ENCODE data around the gene LDLR.
A peak's percentile ranks its signal among the peaks of the same experiment; 100 is the strongest.
"Not testable (repeated sequence)": the region's sequence is repeated elsewhere in the genome, so short reads cannot be mapped to it uniquely, and the experiment has no call there.

Gene LDLR

DNA sequence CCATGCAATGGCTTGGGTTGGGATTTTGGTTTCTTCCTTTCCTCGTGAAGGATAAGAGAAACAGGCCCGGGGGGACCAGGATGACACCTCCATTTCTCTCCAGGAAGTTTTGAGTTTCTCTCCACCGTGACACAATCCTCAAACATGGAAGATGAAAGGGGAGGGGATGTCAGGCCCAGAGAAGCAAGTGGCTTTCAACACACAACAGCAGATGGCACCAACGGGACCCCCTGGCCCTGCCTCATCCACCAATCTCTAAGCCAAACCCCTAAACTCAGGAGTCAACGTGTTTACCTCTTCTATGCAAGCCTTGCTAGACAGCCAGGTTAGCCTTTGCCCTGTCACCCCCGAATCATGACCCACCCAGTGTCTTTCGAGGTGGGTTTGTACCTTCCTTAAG lies 42.2 kb downstream of the LDLR start:
- no peak for DNase-seq (ENCODE audit: low read depth)
- no peak overlapping the region for H3K4me3 ChIP-seq (ENCODE audit: low read length)
- TF ChIP-seq, protein P1, sequence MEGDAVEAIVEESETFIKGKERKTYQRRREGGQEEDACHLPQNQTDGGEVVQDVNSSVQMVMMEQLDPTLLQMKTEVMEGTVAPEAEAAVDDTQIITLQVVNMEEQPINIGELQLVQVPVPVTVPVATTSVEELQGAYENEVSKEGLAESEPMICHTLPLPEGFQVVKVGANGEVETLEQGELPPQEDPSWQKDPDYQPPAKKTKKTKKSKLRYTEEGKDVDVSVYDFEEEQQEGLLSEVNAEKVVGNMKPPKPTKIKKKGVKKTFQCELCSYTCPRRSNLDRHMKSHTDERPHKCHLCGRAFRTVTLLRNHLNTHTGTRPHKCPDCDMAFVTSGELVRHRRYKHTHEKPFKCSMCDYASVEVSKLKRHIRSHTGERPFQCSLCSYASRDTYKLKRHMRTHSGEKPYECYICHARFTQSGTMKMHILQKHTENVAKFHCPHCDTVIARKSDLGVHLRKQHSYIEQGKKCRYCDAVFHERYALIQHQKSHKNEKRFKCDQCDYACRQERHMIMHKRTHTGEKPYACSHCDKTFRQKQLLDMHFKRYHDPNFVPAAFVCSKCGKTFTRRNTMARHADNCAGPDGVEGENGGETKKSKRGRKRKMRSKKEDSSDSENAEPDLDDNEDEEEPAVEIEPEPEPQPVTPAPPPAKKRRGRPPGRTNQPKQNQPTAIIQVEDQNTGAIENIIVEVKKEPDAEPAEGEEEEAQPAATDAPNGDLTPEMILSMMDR (conservative IDR thresholded peaks at IDR 0.05; ENCODE audit: low read depth, low read length), result no peak

DNA sequence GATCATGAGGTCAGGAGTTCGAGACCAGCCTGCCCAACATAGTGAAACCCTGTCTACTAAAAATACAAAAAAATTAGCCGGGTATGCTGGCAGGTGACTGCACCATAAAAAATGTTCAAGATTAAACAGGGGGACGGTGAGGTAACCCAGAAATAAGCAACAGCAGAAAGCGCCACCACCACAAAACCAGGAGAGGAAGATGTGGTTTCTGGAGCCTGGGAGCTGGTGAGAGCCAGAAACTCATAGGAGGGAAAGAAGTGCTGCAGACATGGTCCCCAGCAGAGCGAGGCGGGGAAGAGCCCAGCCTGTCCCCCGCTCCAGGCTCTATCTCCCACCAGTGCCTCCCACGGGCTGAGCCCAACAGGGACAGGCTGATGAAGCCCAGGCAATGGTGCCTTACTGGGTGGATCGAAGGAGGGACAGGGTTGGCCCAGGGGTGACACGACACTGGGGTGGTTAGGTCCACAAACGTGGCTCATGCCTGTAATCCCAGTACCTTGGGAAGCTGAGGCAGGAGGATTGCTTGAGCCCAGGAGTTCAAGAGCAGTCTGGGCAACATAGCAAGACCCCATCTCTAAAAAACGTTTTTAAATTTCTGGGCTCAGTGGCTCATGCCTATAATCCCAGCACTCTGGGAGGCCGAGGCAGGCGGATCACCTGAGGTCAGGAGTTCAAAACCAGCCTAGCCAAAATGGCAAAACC lies 47.3 kb downstream of the LDLR start:
- TF ChIP-seq, protein P1 (conservative IDR thresholded peaks at IDR 0.05; ENCODE audit: low read depth, low read length), result no peak
- H3K4me3 ChIP-seq (ENCODE audit: low read length), result no peak overlapping the region
- no peak for DNase-seq (ENCODE audit: low read depth)

DNA sequence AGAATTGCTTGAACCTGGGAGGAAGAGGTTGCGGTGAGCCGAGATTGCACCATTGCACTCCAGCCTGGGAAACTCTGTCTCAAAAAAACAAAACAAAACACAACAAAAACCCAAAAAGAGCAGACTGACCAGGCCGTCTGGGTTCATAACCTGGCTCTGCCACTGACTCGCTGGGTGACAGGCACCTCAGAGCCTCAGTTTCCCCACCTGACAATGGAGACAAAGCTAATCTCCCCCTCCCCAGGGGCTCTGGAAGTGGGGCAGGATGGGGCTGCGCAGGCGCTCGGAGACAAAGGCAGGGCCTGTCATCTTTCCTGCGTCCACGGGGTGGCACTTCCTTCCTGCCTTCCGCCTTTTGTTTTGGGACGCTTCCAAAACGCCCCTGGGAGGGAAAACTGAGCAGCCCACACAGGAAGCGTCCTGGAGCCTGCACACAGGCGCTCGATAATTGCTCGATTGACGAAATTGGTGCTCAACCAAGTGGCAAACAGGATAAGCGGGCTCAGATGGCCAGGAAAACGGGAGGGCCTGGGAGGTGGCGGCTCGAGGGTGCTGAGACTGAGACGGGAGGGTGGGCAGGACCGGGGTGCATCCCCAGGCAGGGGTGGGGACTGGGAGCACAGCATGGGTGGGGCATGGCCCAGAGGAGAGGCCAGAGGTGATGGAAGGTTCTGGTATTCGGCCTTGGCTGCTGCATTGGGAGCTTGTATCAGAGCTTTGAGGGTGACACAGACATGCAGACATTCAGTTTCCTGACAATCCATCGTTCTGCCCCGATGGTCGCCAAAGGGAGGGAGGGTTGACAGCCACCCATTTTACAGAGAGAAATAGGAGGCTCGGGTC lies 48.5 kb downstream of the LDLR start:
- TF ChIP-seq, protein P1 (conservative IDR thresholded peaks at IDR 0.05; ENCODE audit: low read depth, low read length), result peak; percentile 83
- peak overlapping the region; percentile 23 for H3K4me3 ChIP-seq (ENCODE audit: low read length)
- peak; percentile 83 for DNase-seq (ENCODE audit: low read depth)

DNA sequence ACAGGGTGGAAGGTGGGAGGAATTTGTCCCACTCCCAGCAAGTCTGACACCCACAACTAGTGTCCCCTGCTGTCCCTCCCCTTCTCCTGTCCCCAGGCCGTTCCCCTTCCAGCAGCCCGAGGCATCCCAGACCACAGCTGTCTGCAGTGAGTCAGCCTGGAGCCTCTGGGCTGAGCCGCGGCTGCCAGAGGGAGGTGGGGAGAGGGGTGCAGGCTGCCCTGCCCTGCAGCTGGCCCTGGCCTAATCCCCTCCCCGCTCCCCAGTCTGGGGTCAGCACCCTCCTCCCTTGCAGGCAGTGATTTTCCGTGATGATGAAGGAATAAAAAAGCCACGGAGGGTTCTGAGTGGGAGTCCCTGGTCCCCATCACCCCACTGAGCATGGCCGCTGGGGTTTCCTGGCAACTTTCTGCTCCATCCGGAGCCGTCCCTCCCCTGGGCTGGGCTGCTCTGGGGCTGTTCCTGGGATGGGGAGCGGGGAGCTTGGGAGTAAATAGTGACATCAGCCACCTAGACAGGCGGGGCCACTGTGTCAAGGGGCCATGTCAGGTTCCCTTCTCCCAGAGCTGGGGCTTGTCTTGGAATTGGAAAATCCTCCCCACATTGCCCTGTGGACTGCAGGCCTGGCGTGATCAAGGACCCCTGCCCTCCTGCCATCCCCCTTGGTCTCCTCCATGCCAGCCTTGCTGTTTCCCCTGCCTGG lies 49.5 kb downstream of the LDLR start:
- TF ChIP-seq, protein P1 (conservative IDR thresholded peaks at IDR 0.05; ENCODE audit: low read depth, low read length), result no peak
- H3K4me3 ChIP-seq (ENCODE audit: low read length), result no peak overlapping the region
- DNase-seq (ENCODE audit: low read depth), result no peak

DNA sequence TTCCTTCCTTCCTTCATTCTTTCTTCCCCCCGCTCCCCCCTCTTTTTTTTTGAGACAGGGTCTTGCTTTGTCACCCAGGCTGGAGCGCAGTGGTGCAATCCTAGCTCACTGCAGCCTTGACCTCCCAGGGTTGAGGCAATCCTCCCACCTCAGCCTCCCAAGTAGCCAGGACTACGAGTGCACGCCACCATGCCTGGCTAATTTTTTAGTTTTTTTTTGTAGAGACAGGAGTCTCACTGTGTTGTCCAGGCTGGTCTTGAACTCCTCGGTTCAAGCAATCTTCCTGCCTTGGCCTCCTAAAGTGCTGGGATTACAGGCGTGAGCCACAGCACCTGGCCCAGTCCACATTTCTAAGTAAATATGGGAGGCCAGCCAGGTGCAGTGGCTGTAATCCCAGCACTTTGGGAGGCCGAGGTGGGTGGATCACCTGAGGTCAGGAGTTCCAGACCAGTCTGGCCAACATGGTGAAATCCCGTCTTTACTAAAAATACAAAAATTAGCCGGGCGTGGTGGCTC lies 50.8 kb downstream of the LDLR start:
- not testable (repeated sequence) for DNase-seq (ENCODE audit: low read depth)

DNA sequence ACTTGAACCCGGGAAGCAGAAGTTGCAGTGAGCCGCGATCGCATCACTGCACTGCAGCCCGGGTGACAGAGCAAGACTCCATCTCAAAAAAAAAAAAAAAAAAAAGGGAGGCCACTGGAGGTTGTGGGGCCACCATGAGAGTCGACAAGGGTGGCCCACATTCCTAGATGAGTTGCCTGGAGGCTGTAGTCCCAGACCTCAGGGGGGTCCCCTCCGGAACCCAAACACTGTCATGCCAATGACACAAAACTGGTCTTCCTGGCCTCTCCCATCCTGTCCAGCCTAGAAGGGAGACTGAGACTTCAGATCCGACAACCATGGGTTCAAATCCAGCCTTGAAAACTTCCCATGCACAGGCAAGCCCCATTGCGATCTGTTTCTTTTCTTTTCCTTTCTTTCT lies 51.6 kb downstream of the LDLR start:
- H3K4me3 ChIP-seq (ENCODE audit: low read length), result no peak overlapping the region
- TF ChIP-seq, protein P1 (conservative IDR thresholded peaks at IDR 0.05; ENCODE audit: low read depth, low read length), result no peak
- no peak for DNase-seq (ENCODE audit: low read depth)

More for the DNA sequence above, 50.8 kb downstream of the LDLR start:
- H3K4me3 ChIP-seq (ENCODE audit: low read length), result not testable (repeated sequence)

DNA sequence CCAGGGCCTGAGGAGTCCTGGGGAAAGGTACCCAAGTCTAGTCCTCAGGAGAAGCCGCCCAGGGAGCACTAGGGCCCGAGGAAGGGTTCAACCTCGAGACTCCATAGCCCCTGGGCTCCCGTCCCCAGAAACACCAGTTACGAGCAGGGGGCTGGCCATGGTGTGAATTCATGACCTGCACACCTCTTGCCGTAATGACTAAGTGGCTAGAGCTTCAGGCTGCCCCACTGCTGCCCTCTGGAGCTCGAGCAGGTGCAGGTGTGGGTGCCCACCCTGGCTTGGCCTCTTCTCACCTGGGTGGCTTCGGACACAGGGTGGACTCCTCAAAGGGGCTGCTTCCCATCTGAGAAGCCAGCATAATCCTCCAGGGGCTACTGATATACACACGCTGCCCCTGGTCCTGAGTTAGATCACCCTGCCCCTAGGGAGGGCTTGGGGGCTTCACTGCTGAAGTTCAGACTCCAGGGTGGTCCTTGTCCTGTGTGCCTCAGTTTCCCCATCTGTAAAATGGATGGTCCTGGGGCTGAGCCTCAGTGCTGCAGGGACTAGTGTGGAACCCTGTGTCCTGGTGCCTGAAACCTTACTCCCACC lies 52.8 kb downstream of the LDLR start:
- DNase-seq (ENCODE audit: low read depth), result no peak
- TF ChIP-seq, protein P1 (conservative IDR thresholded peaks at IDR 0.05; ENCODE audit: low read depth, low read length), result peak; percentile 44
- H3K4me3 ChIP-seq (ENCODE audit: low read length), result no peak overlapping the region
